Stimulated activated CD4-positive, alpha-beta T cell treated with anti-CD3 and anti-CD28 coated beads, TNF-alpha, amount 100 ng/mL, for 48 hours (primary cell): Measurements from ENCODE around the gene SDF4.
"Not testable (repeated sequence)": the region's sequence is repeated elsewhere in the genome, so short reads cannot be mapped to it uniquely, and the experiment has no call there.

Experiments used
- DNase-seq, 3 donors: peaks; one replicate each; pipeline ENCODE4 v3.0.0-alpha.2; 2020; ENCODE audit warnings: low read depth in 3 of 3

Gene SDF4

DNA sequence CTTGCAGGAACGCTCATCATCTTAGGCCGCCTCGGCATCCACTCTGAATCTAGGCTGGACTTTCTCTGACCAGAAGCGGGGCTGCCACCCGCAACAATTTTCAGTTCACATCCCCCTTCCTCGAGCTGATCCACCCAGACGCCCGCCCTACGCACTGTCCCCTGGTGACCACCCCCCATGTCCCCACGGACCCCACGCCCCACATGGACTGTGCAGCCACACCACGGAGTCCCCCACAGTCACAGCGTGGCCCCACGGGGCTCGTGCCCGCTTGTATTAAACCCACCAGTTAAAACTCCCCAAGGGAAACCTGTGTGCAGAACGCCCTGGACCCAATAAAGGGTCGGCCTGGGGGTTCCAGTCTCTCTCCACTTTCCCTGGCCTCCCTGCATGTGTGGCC, 27.7 kb upstream of the SDF4 start:
- DNase-seq, result no peak

DNA sequence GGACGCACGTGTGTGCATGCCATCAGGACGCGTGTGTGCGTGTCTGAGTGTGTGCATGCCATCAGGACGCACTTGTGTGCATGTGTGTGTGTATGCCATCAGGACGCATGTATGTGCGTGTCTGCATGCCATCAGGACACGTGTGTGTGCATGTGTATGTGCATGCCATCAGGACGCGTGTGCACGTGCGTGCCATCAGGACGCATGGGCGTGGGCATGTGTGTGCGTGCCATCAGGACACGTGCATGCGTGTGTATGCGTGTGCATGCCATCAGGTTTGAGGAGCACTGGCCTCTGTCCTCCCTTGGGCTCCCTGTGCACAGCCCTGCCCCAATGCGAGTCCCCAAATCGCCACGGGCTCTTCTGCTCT, 27.3 kb upstream of the SDF4 start:
- no peak for DNase-seq

DNA sequence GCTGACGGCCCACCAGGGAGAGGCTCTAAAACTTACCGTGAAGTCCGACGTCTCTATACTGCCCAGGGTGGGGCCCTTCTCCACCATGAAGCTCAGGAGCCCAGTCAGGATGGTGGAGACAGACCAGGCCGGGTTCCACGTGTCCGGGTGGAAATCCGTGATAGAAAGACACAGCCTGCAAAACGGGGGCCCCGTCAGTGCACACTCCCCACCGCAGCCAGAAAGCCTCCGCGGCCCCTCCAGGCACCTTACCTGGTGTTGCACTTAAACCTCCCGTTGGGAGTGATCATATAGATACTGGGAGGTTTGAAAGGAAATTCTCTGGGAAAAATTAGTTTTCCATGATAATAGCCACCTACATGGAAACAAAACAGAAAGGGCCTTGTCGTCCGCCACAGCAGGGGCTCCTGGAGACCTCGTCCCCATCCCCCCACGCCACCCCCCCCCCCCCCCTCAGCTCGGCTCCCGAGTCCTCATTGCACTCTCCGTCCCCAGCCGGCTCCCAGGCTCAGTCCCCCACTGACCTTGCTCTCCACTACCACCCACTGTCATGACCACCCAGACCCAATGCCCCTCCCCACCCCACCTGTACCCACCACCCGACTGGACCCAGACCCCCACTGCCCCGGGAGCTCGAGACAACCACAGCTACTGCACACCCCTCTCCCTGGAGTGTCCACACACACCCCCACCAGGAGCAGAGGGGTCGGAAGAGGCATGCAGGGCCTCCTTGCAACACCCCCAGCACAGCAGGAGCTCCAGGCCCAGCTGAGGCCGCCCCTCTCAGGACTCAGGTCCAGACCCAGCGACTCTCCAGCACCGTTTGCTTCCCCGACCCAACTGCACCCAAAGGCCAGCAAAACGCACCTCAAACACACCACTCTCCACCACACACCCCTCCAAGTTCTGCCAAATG, 25.4 kb upstream of the SDF4 start:
- DNase-seq, result no peak

DNA sequence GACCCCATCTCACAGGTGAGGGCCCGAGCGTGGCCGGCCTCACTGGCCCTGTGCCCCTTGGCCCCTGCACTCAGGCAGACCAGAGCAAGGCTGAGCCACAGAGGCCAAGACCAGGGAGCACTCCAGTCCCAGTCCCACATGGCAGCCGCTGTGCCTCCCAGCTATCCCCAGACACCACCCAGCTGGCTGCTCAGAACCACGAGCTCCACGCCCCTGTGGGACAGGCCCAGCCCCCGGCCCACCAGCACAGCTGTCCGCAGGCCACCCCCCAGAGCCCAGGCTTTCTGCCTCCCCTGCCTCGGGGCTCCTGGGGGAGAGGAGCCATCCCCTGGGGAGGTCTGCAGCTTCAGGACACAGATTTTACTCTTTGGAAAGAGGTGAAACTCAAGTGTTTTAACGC, 23.8 kb upstream of the SDF4 start:
- DNase-seq, result no peak

DNA sequence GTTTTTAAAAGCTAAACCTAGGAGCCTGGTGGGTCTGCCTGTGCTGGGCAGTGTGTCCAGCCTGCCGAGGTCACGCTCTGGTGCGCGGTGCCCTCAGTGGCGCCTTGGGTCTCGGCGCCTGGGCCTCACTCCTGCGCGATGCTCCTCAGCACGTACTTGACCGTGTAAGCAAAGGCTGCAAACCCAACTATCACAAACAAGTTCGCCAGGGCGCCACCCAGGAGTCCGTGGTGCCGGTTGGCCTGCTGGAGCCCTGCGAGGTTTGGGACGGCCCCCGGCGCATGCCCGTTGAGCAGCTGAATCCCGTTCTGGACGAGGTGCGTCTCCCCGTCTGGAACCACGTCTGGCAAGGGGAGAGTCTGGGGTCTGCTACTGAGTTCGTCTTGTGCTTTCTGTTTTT, 23.3 kb upstream of the SDF4 start:
- no peak for DNase-seq

DNA sequence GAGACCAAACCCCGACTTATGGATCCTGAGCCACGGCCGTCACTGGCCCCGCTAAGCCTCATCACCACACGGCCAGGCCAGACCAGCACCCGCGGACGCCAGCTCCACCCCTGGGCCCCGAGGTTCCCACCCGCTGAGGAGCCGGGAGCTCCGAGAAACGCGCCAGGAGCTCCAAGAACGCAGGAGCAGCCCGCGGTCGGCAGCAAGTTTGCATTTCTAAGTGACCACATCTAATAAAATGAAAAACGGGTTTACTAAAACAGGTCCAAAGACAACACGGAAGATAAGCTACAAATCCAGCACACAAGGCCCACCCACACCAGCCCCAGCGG, 22.8 kb upstream of the SDF4 start:
- no peak for DNase-seq

DNA sequence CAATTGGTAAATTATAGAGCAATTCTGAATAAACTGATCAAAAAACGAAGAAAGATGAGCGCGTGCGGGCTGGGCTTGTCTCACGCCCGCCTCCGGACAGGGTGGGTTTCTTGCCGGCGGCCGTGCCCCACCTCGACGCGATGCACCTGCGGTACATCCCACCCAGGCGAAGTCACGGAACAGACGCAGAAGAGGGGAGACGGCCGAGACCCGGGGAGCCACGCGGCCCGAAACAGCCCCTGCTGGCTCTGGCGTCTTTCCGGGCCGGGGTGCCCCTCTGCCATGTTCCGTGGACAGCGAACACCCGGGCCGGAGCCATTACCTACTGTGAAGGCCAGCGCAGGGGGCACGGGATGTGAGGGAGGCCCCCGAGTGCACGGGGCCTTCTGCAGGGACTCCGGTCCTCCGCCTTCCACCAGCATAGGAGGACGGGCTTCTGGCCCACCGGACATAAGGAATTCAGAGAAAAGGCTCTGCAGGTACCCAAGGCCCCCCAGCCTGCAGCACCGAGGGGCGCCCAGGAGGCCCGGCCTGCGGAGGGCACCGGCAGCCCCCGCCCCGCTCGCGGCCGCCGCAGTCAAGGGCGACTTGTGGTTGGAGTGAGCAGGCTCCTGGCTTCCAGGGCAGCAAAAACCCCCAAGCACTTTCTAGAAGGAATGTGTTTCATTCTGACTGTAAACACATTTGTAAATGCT, 22.3 kb upstream of the SDF4 start:
- no peak for DNase-seq

DNA sequence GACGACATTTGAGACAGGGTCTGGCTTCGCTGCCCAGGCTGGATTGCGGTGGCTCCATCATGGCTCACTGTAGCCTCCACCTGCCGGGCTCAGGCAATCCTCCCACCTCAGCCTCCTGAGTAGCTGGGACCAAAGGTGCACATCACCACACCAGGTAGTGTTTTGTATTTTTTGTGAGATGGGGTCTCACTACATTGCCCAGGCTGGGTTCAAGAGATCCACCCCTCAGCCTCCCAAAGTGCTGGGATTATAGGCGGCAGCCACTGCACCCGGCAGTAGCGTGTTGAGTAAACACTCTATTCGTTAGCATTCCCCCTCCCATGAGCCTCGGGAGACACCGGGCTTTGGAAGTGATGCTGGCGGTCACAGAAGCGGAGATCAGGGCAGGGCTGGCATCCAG, 21.5 kb upstream of the SDF4 start:
- DNase-seq, result no peak

DNA sequence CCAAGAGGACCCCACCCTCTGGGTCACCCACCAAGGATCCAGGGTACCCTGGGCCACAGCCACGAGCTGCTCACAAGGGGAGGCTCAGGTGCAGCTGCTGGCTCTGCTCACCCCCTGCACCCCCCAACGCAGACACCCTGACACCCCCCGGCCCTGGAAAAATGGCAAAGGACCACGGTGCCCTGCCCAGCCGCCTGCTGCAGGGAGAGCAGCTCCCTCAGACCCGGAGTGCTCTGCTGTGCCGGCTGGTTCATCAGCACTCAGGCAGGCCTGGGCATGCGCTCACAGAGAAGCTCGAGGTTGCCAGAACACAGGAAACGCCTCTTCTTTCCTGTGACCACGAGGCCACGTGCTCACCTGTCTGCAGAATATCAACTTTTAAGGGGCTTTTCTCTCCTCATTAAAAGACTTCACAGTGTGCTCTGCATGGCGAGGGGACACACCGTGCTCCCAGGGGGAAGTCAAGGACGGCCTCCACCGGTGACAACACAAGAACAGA, 19.0 kb upstream of the SDF4 start:
- DNase-seq, result peak; percentile 29 to 56 (median 46)

DNA sequence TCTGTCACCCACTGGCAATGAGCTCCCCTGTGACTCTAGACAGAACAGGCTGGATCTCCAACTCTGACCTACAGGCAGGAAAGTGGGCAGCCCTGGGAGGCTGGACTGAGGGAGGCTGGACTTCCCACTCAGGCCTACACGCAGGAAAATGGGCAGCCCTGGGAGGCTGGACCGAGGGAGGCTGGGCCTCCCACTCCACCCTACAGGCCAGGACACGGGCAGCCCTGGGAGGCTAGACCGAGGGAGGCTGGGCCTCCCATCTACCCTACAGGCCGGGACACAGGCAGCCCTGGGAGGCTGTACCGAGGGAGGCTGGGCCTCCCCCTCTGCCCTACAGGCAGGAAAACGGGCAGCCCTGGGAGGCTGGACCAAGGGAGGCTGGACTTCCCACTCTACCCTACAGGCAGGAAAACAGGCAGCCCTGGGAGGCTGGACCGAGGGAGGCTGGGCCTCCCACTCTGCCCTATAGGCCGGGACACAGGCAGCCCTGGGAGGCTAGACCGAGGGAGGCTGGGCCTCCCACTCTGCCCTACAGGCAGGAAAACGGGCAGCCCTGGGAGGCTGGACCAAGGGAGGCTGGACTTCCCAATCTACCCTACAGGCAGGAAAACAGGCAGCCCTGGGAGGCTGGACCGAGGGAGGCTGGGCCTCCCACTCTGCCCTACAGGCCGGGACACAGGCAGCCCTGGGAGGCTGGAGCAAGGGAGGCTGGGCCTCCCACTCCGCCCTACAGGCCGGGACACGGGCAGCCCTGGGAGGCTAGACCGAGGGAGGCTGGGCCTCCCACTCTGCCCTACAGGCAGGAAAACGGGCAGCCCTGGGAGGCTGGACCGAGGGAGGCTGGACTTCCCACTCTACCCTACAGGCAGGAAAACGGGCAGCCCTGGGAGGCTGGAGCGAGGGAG, 16.5 kb upstream of the SDF4 start:
- DNase-seq, result not testable (repeated sequence)

DNA sequence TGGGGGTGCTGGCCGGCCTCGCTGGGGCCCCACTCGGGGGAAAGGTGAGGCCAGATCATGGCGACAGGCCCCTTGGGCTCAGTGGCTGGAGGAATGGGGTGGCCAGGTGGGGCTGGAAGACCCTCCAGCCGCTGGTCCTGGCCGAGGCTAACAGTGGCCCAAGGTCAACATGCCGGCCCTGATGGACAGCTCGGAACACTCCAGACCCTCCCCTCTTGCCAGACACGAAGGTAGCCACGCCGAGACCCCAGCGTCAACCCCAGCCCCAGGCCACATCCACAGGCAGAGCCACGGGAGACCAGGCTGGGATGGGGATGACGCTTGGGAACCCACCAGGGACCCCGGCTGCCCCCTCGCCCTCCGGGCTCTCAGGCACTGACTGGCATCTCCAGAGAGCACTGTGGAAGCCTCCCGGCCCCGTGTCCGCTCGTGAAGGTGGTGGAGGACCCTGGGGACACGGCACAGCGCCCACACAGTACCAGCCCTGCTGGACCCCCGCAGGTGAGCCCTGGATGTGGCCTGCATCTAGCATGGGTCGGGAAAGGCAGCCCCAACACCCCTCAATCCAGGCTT, 15.6 kb upstream of the SDF4 start:
- DNase-seq, result no peak

DNA sequence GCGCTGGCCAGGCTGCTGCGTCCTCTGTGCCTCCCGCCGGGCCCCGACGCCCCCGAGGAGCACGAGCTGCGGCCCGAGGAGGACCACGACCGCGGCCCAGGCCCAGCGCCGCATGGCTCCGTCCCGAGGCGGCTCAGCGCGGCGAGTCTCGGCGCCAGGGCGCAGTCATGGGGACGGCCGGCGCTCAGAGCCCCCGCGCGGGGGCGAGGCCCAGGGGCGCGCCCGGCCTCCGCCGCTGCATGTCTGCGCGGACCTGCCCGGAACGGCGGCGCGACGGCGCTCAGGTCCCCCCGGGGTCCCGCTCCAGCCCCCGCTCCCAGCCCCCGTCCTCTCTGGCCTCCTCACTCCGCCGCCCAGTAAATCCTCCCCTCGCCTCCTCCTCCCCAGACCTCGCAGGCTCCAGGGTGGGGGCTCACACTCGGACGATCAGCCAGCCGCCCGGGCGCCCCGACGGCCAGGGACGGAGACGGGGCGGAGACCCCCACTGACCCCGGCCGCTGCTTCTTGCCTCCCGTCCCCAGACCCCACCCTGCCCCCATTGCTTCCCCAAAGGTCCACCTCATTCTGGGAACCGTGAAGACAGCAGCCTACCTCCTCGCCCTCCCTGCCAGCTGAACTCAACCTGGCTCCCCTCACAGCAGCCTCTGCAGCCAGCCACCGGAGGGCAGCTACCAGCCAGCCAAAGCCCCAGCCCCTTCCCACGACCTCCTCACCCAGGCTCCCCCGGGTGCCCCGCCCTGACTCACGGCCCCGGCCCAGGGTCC, 15.0 kb upstream of the SDF4 start, which contains the start of gene C1QTNF12:
Gene C1QTNF12 (minus strand): TSS at position 146 of the 764 bp plus-strand sequence. CDS start 32 bp downstream, at position 114.
- DNase-seq, result no peak

DNA sequence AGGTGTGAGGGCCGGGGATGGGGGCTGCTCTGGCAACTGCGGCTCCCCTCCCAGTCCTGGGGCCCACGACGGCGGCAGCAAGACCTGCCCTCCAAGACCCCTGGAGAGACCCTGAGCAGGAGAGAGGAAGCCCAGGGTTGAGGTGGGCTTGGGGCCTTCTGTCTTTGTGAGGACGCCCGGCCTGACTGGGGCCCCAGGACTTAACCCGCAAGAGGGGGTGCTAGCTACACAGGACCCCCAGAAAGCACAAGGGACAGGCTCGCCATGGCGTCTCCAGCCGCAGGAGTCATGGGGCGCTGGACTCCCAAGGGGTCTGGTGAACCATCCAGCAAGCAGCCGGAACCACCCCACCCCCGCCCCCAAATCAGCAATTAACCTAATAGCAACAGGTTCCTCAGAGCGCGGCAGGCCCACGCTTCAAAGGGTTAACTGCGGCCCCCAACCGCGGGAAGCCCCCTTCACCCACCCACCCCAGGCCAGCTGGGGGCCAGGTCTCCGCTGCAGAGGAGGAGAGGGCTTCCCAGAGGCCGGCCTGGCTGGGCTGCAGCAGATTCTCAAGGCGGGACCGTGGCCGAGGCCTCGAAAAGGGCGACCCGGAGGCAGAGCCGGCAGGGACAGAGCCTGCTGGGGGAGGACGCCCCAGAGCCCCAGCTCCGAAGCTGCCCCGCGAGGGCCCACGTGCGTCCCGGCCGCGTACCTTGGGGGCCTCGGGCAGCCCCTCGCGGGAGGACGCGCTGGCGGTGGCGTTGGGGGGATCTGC, 14.2 kb upstream of the SDF4 start:
- no peak for DNase-seq

DNA sequence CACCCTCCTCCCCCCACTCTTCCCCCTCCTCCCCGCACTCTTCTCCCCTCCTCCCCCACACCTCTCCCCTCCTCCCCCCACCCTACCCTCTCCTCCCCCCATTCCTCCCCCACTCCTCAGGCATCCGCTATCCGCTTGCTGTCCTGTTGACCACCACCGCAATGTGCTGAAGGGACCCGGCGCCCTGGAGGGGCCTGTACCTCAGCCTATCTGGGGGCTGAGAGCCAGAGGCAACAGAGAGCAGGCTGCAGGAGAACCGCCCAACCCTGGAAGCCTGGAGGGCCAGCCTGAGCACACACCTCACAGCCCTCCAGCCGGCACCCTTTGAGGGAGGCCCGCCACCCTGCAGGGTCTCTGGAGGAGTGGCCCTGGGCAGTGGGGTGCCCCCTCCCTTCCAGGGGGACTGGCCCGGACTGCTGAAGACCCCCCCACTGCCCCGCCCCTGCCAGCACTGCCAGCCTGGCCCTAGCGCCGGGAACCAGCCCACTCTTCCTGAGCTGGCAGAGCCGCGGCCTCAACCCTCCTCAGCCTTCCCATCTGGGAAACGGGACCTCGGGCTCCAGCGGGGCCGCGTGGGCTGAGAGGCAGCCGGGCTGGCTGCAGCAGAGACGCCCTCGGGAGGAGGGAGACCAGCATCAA, 13.5 kb upstream of the SDF4 start:
- no peak for DNase-seq

DNA sequence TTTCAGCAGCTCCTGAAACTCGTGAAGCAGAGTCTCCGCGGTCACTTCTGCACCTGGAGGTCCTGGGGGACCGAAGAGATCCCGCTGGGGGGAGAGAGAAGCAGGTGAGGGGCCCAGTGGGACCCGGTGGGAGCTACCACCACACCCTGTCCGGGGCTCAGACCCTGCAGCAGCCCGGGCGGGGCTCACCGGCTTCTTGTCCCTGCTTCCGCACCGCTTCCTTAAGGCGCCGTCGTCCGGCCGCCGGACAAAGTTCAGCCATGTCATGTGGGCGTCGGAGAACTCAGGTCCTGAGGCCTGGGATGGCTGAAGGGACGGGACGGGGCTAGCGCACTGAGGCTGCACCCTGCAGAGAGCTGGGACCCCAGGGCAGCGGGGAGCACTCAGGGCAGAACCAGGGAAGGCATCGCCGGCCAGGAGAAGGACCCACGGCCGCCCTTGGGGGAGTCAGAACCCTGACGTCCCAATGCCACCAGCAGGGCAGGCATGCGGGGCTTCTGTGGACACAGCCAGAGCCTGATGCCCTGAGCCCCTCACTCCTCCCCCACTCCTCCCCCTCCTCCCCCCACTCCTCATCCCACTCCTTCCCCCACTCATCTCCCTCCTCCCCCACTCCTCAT, 12.5 kb upstream of the SDF4 start:
- no peak for DNase-seq

DNA sequence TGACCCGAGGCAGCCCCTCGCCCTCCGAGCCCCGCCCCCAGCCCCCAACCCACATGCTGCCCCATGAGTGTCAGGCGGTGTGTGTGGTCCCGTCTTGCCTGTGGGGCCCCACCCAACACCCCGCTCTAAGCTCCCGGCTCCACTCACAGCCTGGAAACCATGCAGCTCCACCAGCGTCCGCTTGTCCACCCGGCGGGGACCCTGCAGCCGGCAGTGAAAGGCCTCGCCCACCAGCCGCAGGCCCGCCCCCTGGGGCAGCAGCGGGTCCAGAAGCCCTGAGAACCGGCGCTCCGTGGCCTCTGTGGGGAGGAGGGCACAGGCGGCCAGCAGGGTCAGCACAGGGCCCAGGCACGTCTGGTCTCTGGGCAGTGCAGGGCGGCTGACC, 12.0 kb upstream of the SDF4 start:
- no peak for DNase-seq

DNA sequence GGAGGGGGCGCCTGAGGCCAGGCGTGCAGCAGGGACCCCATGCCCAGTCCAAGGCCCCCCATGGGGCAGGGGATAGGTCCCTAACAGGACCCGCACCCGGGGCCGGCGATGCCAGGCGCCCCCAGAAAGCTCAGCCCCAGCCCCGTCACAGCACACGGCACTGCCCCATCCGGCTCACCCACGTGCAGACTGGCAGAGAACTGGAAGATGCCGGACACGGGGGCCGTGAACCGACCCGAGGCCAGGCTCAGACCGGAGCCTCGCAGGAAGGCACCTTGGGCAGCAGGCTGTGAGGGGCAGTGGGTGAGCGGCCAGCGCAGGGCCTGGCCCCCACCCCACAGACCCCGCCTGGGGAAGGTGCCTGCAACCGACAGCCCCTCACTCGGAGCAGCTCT, 11.5 kb upstream of the SDF4 start:
- DNase-seq, result no peak

DNA sequence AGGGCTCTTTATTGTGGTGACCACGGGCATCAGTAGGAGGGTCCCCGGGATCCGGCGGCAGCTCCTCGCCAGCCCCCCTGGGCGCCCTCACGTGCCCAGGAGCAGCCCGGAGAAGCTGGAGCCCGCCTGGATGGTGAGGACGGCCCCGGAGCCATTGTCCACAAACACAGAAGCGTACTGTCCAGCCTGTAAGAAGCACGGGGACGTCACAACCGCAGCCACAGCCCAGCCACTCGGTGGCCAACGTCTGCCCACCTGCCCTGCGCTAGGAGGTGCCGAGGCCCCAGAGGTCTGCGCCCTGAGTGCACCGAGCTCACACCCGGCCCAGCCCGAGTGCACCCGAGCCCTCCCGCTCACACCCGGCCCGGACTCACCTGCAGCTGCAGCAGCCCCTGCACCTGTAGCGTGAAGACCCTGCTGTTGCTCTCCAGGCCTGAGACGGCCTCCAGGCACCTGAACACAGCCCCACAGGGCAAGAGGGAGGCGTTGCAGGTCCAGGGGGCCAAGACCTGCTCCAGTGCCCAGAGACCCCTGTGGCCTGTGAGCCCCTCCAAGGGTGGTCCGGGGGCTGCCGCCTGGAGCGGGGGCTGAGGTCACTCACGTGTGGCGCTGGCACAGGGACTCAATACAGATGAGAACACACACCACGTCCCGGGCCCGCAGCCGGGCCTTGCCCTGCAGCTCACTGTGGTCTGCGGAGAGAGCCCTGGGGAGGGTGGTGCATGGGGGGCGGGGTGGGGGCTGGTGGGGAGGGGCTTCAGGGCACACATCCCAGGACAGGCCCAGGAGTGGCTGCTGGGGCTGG, 10.9 kb upstream of the SDF4 start:
- no peak for DNase-seq
